ENCODE results near the gene ENOX1. TPM values are rescaled to one million over a fixed set of nuclear protein-coding genes. Genes with fewer than 3 reads are reported as not detected.

The ENOX1 gene
- total RNA-seq, 2 donors from 2014 or later: 0.22 to 1.4 TPM

DNA sequence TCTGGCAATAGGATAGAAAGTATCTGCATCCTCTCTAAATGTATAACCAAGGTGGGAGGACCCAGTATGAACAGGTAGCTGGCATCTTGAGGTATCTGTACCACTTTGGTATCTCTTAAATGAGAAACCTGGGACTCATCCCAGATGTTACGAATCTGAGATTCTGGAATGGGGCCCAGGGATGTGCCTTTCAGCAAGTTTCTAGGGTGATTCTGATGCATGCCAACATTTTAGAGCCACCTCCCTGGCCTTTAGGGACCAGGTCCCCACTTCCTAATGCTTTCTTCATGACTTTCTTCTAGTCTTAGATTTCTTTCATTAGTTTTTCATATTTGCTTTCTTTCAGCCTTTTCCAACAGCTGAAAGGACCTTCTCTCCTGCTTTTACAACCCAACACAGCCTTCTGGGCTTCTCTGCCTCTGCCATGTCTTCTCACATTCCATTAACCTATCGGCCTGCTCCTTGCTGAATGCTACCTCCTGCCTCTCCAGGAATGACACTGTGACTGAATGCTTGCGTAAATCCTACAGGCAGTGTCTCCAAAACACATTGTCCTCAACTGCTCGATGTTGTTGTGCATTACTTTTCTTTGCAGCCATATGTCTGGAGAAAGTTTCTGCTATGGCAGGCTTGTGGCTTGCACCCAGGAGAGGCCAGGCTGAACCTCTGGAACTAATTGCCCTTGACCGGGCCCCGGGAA, 479.4 kb downstream of the ENOX1 start:
- Histone ChIP-seq H3K9ac (ENCODE audit: low read depth in 2 of 2, low read length in 2 of 2) (peak overlapping the region in 1 of 2 donors; percentile 17), H3K27me3 (no peaks in the 10 kb centered on the region), H3K27ac (no peak overlapping the region), H3K36me3 (no peaks in the 10 kb centered on the region), H3K4me3 (no peak overlapping the region), H3K4me1 (no peaks in the 10 kb centered on the region), H3K9me3 (no peaks in the 10 kb centered on the region)
- intact Hi-C loops (cut with DNase I): no loop called here
- no peak for DNase-seq
- TF ChIP-seq, protein P1, sequence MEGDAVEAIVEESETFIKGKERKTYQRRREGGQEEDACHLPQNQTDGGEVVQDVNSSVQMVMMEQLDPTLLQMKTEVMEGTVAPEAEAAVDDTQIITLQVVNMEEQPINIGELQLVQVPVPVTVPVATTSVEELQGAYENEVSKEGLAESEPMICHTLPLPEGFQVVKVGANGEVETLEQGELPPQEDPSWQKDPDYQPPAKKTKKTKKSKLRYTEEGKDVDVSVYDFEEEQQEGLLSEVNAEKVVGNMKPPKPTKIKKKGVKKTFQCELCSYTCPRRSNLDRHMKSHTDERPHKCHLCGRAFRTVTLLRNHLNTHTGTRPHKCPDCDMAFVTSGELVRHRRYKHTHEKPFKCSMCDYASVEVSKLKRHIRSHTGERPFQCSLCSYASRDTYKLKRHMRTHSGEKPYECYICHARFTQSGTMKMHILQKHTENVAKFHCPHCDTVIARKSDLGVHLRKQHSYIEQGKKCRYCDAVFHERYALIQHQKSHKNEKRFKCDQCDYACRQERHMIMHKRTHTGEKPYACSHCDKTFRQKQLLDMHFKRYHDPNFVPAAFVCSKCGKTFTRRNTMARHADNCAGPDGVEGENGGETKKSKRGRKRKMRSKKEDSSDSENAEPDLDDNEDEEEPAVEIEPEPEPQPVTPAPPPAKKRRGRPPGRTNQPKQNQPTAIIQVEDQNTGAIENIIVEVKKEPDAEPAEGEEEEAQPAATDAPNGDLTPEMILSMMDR (IDR thresholded peaks at IDR 0.05): no peak

DNA sequence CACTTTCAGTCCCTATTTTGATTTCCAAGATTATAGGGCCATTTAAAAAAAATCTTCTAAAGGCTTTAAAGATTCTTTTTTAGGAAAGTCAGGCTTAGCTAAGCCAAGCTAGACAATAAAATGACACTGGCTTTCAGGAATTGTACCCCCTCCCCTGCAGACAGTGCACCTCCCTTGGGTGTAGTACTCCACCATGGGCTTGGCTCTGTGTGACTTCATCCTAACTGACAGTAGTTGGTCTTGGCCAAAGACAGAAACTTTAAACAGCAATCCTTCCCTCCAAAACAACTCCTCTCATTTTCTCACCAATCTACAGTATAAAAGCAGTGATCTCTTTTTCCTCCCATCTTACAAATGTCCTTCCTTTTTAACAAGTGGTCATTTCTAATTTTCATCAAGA, 480.4 kb downstream of the ENOX1 start:
- no peak for DNase-seq
- intact Hi-C loops (cut with DNase I): no loop called here
- Histone ChIP-seq H3K4me1 (no peaks in the 10 kb centered on the region), H3K36me3 (no peaks in the 10 kb centered on the region), H3K27me3 (no peaks in the 10 kb centered on the region), H3K9ac (ENCODE audit: low read depth in 2 of 2, low read length in 2 of 2) (no peak overlapping the region), H3K9me3 (no peaks in the 10 kb centered on the region), H3K4me3 (no peak overlapping the region), H3K27ac (no peak overlapping the region)
- TF ChIP-seq, protein P1 (IDR thresholded peaks at IDR 0.05): no peak

DNA sequence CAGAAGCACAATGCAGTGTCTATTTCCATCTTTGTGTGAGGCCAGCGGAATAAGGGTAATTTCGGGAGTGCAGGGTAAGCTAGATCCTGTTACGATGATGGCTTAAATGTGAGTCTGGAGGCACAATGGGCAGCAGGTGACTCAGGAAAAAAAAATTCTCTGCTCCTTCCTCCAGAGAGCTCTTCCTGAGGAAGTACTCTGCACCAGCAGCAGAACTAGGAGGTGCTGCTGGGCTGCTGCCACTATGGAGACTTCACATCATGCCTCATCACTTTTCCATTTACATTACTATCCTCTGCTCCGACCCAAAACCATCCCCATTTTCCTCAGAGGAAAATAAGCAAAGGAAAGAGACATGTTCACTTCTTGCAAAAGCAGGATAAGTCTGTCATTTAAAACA, 481.4 kb downstream of the ENOX1 start:
- intact Hi-C loops (cut with DNase I): no loop called here
- TF ChIP-seq, protein P1 (IDR thresholded peaks at IDR 0.05): no peak
- no peak overlapping the region for H3K4me3 ChIP-seq

DNA sequence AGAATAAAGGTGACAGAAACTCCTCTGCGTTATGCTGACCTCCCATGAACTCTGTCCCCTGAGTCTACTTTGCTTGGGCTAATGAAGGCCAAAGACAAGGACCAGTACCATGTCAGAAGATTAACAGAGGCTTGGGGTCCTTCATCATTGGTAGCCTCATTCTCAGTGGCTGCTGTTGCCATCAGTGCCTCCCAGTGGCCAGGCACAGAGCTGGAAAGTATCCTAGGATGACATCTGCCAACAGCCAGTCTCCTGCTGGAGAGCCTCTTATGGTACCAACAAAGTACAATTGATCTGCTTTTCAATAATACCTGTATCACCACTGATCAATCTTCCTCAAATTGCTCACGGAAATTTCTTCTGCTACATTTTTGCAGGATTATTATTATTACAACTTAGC, 481.8 kb downstream of the ENOX1 start:
- H3K9me3 ChIP-seq: no peaks in the 10 kb centered on the region
- no peaks in the 10 kb centered on the region for H3K36me3 ChIP-seq
- no peak overlapping the region for H3K27ac ChIP-seq
- no peak overlapping the region for H3K9ac ChIP-seq (ENCODE audit: low read depth in 2 of 2, low read length in 2 of 2)
- no peak overlapping the region for H3K4me3 ChIP-seq
- DNase-seq: no peak
- no peaks in the 10 kb centered on the region for H3K27me3 ChIP-seq
- TF ChIP-seq, protein P1 (IDR thresholded peaks at IDR 0.05): no peak
- no peaks in the 10 kb centered on the region for H3K4me1 ChIP-seq
- intact Hi-C loops (cut with DNase I): no loop called here

More for the DNA sequence above, 481.4 kb downstream of the ENOX1 start:
- H3K9me3 ChIP-seq: no peaks in the 10 kb centered on the region
- H3K36me3 ChIP-seq: no peaks in the 10 kb centered on the region
- no peak for DNase-seq
- no peaks in the 10 kb centered on the region for H3K4me1 ChIP-seq
- H3K27ac ChIP-seq: no peak overlapping the region
- no peaks in the 10 kb centered on the region for H3K27me3 ChIP-seq
- no peak overlapping the region for H3K9ac ChIP-seq (ENCODE audit: low read depth in 2 of 2, low read length in 2 of 2)

DNA sequence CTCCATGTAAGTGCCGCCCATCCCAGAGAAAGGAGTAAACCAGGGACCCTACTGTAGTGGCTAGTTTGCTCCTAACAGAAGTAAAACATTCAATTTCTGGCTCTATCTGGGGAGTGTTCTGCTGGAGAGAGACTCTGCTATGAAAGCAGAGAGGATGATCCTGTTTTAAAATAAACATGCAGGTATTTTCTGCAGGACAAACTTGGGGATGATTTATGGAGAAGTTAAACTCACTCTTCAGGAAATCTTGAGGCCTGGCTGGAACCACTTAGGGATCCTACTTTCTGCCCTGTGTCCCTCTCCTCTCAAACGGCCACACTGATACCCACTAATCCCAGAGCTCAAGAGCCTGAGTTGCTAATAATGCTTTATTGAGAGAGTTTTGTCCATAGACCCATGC, 482.3 kb downstream of the ENOX1 start:
- no peak for DNase-seq
- H3K4me3 ChIP-seq: no peak overlapping the region
- no peak overlapping the region for H3K27ac ChIP-seq
- H3K27me3 ChIP-seq: no peaks in the 10 kb centered on the region
- TF ChIP-seq, protein P1 (IDR thresholded peaks at IDR 0.05): no peak
- H3K9ac ChIP-seq (ENCODE audit: low read depth in 2 of 2, low read length in 2 of 2): no peak overlapping the region
- H3K4me1 ChIP-seq: no peaks in the 10 kb centered on the region
- intact Hi-C loops (cut with DNase I): no loop called here
- no peaks in the 10 kb centered on the region for H3K9me3 ChIP-seq
- H3K36me3 ChIP-seq: no peaks in the 10 kb centered on the region

All from colonic mucosa (tissue), 4 donors.